K562 (cell line): Measurements from ENCODE around the gene PGR. TPM values are rescaled to one million over a fixed set of nuclear protein-coding genes. Genes with fewer than 3 reads are reported as not detected.

Experiments
- BCL6 ChIP-seq: fragments of 250-450 bp; sonication (Bioruptor Pico); IDR thresholded peaks from 2 replicates; pipeline ENCODE4 v1.4.0; 2020
- CREB3 ChIP-seq: fragments of 450-650 bp; conservative IDR thresholded peaks from 2 replicates; pipeline ENCODE4 v1.6.1; 2016; ENCODE audit warnings: missing genetic modification characterization, low read depth, mild to moderate bottlenecking, missing compliant biosample characterization, moderate library complexity
- ESRRA ChIP-seq: fragments of 450-650 bp; IDR thresholded peaks from 2 replicates; pipeline ENCODE4 v1.6.1; 2014; ENCODE audit warnings: low read depth, mild to moderate bottlenecking, moderate library complexity, borderline replicate concordance
- IFI16 ChIP-seq: fragments of 250-450 bp; sonication (Bioruptor Pico); IDR thresholded peaks from 2 replicates; pipeline ENCODE4 v2.1.2; 2022; ENCODE audit warnings: mild to moderate bottlenecking, inconsistent platforms
- MCM7 ChIP-seq, 2 experiments: fragments of 450-650 bp; IDR thresholded peaks; 2 replicates each; pipeline ENCODE4 v1.6.1; 2016 to 2018
- MECOM ChIP-seq: fragments of 250-450 bp; sonication (Bioruptor Pico); IDR thresholded peaks from 2 replicates; pipeline ENCODE4 v1.8.0; 2022; ENCODE audit warnings: inconsistent platforms
- MEF2D ChIP-seq: conservative IDR thresholded peaks from 2 replicates; pipeline ENCODE4 v1.6.1; 2016; ENCODE audit warnings: low read depth, missing genetic modification characterization, missing compliant biosample characterization
- POLR2AphosphoS5 ChIP-seq: IDR thresholded peaks from 2 replicates; pipeline ENCODE4 v1.6.1; 2011; ENCODE audit warnings: mild to moderate bottlenecking, low read depth, low read length, moderate library complexity; ENCODE audit not compliant: control insufficient read depth, insufficient read depth
- SP2 ChIP-seq: IDR thresholded peaks from 2 replicates; pipeline ENCODE4 v1.6.1; 2011; ENCODE audit warnings: mild to moderate bottlenecking, low read depth, low read length, moderate library complexity; ENCODE audit not compliant: poor library complexity, severe bottlenecking; ENCODE audit errors: extremely low read depth
- SRSF1 ChIP-seq: fragments of 200-400 bp; formaldehyde crosslinking; IDR thresholded peaks from 2 replicates; pipeline ENCODE4 v1.6.1; 2017; ENCODE audit warnings: mild to moderate bottlenecking, low read depth, low read length, moderate library complexity
- STAT5A ChIP-seq: IDR thresholded peaks from 2 replicates; pipeline ENCODE4 v1.6.1; 2012; ENCODE audit warnings: low read length, inconsistent platforms, borderline replicate concordance
- TEAD2 ChIP-seq: fragments of 450-650 bp; IDR thresholded peaks from 2 replicates; pipeline ENCODE4 v1.6.1; 2016; ENCODE audit warnings: missing genetic modification characterization, control low read depth, missing compliant biosample characterization
- TSHZ1 ChIP-seq: fragments of 250-450 bp; sonication (Bioruptor Pico); IDR thresholded peaks from 2 replicates; pipeline ENCODE4 v1.4.0; 2020; ENCODE audit warnings: mild to moderate bottlenecking, moderate library complexity
- ZBTB26 ChIP-seq: fragments of 450-650 bp; formaldehyde crosslinking; IDR thresholded peaks from 2 replicates; pipeline ENCODE4 v1.4.0; 2022; ENCODE audit warnings: missing genetic modification characterization
- ZNF253 ChIP-seq: fragments of 250-450 bp; sonication (Bioruptor Pico); conservative IDR thresholded peaks from 2 replicates; pipeline ENCODE4 v1.6.1; 2021; ENCODE audit warnings: mild to moderate bottlenecking
- ZNF311 ChIP-seq: fragments of 250-450 bp; sonication (Bioruptor Pico); IDR thresholded peaks from 2 replicates; pipeline ENCODE4 v1.4.0; 2020; ENCODE audit warnings: mild to moderate bottlenecking, moderate library complexity
- ZNF324 ChIP-seq: fragments of 250-450 bp; sonication (Bioruptor Pico); IDR thresholded peaks from 2 replicates; pipeline ENCODE4 v1.4.0; 2020; ENCODE audit warnings: mild to moderate bottlenecking
- ZNF507 ChIP-seq: conservative IDR thresholded peaks from 2 replicates; pipeline ENCODE4 v1.6.1; 2017; ENCODE audit warnings: missing genetic modification characterization, missing compliant biosample characterization
- ZNF512 ChIP-seq: IDR thresholded peaks from 2 replicates; pipeline ENCODE4 v1.6.1; 2016; ENCODE audit warnings: missing genetic modification characterization, missing compliant biosample characterization
- ZNF79 ChIP-seq: fragments of 250-450 bp; sonication (Bioruptor Pico); IDR thresholded peaks from 2 replicates; pipeline ENCODE4 v1.4.0; 2020; ENCODE audit warnings: low read depth, mild to moderate bottlenecking, moderate library complexity
- polyA plus RNA-seq, 8 experiments: library from polyadenylated mRNA; depleted of rRNA in 4 of 8; stranded (reverse) in 5 of 8; unstranded in 3 of 8; fragments of >200 nt; fragmentation: Nextera tagmentation in 2 of 8; fragmentation: Illumina TruSeq in 1 of 8; extraction: Ambion mirVana in 2 of 8; extraction: Trizol in 1 of 8; gene quantifications; 2 replicates each; pipeline versions ENCODE4 v1.2.1 to v1.2.3, GENCODE V29; 2011 to 2014; ENCODE audit warnings: inconsistent platforms in 1 of 8, missing spikeins in 1 of 8
- total RNA-seq, 7 experiments: library from RNA; depleted of rRNA in 6 of 7; stranded (reverse); fragments of >200 nt in 6 of 7; fragmentation: Illumina TruSeq in 2 of 7; extraction: Trizol in 2 of 7; gene quantifications; 2 replicates each; pipeline versions ENCODE4 v1.2.1 to v1.2.3, GENCODE V29; 2011 to 2021; ENCODE audit warnings: low replicate concordance in 1 of 7

The PGR gene
- total and polyA plus RNA-seq, 9 of the 15 experiments (the other 6 are each of a cell fraction or from before 2014, with no cell fraction given): 0.43 to 2.4 (median 1.3) TPM

GRCh38 chr11:101014600-101015285, 114.9 kb downstream of the PGR start (continued):
- TF ChIP-seq ZBTB26: peak; percentile 86; the same call in 1 of the 2 replicates
- peak; percentile 83 for TF ChIP-seq ESRRA
- no peak for TF ChIP-seq POLR2AphosphoS5
- no peak for TF ChIP-seq SRSF1
- no peak for TF ChIP-seq MCM7 (IDR thresholded peaks at IDR 0.05)
- peak; percentile 95 for TF ChIP-seq MEF2D (tag)
- peak; percentile 85 for TF ChIP-seq TSHZ1 (CRISPR knock-in tag)
- no peak for TF ChIP-seq ZNF324 (CRISPR knock-in tag)
- TF ChIP-seq SP2: no peak
- peak; percentile 98 for TF ChIP-seq CREB3 (tag)
- TF ChIP-seq MECOM: peak; percentile 97
- peak; percentile 66; the same call in 1 of the 2 replicates for TF ChIP-seq BCL6
- peak; percentile 97 for TF ChIP-seq STAT5A
- TF ChIP-seq ZNF253 (CRISPR knock-in tag): 0 out of 2 replicates have a peak, but pooled peaks have one; percentile 45
- no peak for TF ChIP-seq ZNF512 (tag)
- TF ChIP-seq ZNF79 (CRISPR knock-in tag): peak; percentile 55; the same call in 1 of the 2 replicates
- TF ChIP-seq ZNF311: peak; percentile 92
- TF ChIP-seq IFI16: no peak
- TF ChIP-seq ZNF507 (tag): peak; percentile 28; the same call in 1 of the 2 replicates
- TF ChIP-seq TEAD2 (tag): peak; percentile 89
